ENCODE results near the gene C2orf72. TPM values are rescaled to one million over a fixed set of nuclear protein-coding genes. Genes with fewer than 3 reads are reported as not detected.

The C2orf72 gene
- total and polyA plus RNA-seq, 2 donors (not counting 3 experiments of a cell fraction or from before 2014, with no cell fraction given): 0.01 to 0.11 TPM

- no peaks in the 10 kb centered on the region for H4K20me1 ChIP-seq (replicated peaks; ENCODE audit: control insufficient read depth, extremely low read depth, insufficient read depth, low read length)
- no peaks in the 10 kb centered on the region for H3K9me1 ChIP-seq (replicated peaks; ENCODE audit: control insufficient read depth, extremely low read depth, insufficient read depth, low read length)
- peaks cover 7 to 9% of the 10 kb centered on the region in 2 experiments for H3K27me3 ChIP-seq (ENCODE audit: control insufficient read depth in 2 of 2, insufficient read depth in 2 of 2, low read length in 2 of 2)
- no peaks in the 10 kb centered on the region for H3K79me2 ChIP-seq (ENCODE audit: control insufficient read depth, insufficient read depth, low read length)
- no peaks in the 10 kb centered on the region for H3K4me1 ChIP-seq (ENCODE audit: control insufficient read depth, extremely low read depth, insufficient read depth, low read length)
- TF ChIP-seq FOS (IDR thresholded peaks at IDR 0.05; ENCODE audit: borderline replicate concordance, insufficient read depth, low read length) (no peak), JUN (IDR thresholded peaks at IDR 0.05; ENCODE audit: borderline replicate concordance, insufficient read depth, insufficient read length, low read depth) (no peak), POLR2A (IDR thresholded peaks at IDR 0.05; ENCODE audit: low read depth, low read length) (no peak), MYC (IDR thresholded peaks at IDR 0.05; ENCODE audit: low read depth, low read length) (no peak), CTCF (IDR thresholded peaks at IDR 0.05; ENCODE audit: extremely low read depth in 1 of 2, insufficient read depth in 1 of 2, low read depth in 1 of 2, low read length in 2 of 2) (no peak), POLR2AphosphoS5 (IDR thresholded peaks at IDR 0.05; ENCODE audit: insufficient read depth, low read depth, low read length) (no peak), MAX (IDR thresholded peaks at IDR 0.05; ENCODE audit: insufficient read depth, insufficient read length) (no peak), GATA2 (IDR thresholded peaks at IDR 0.05; ENCODE audit: insufficient read depth, insufficient read length, low read depth, low read length) (no peak), EZH2 (IDR thresholded peaks at IDR 0.05; ENCODE audit: borderline replicate concordance, low read depth, low read length, severe bottlenecking) (no peak)
- ChIA-PET CTCF (interaction anchor here (0.8 kb wide), 1 partner anchor 23 kb away, joined by 3 read pairs; no protein-coding TSS in a partner anchor), POLR2A (no interaction called here)
- H3K27ac ChIP-seq (ENCODE audit: insufficient read depth, low read depth, low read length): no peak overlapping the region
- no TSS peak for BruUV-seq (replicated peaks)
- intact Hi-C loops (cut with micrococcal nuclease): no loop called here
- H3K36me3 ChIP-seq (ENCODE audit: control insufficient read depth in 2 of 2, extremely low read depth in 1 of 2, insufficient read depth in 2 of 2, low read length in 2 of 2): no peaks in the 10 kb centered on the region
- FAIRE-seq (no peak), DNase-seq (ENCODE audit: low read depth, low spot score) (no peak)
- dilution Hi-C loops (cut with MboI; ENCODE audit: extremely low pct_ligation_motif_present, low sequenced_read_pairs): no loop called here
- H3K9me3 ChIP-seq (replicated peaks; ENCODE audit: control insufficient read depth, insufficient read depth, low read length): no peaks in the 10 kb centered on the region
- no peak overlapping the region for H2AFZ ChIP-seq (ENCODE audit: low read depth, low read length)
- no peak overlapping the region for H3K9ac ChIP-seq (replicated peaks; ENCODE audit: extremely low read depth, insufficient read depth, low read length)
- no peak overlapping the region for H3K4me3 ChIP-seq (replicated peaks in 1 of 3; ENCODE audit: insufficient read depth in 1 of 3, low read depth in 1 of 3, low read length in 3 of 3)
- no peak overlapping the region for H3K4me2 ChIP-seq (ENCODE audit: insufficient read depth, low read length)
These were observed 27.1 kb upstream of the C2orf72 start for GRCh38 chr2:231010201-231010730.

Measured in endothelial cell of umbilical vein (primary cell).